Body of pancreas (tissue), 4 donors: ENCODE measurements around the gene COL23A1. TPM values are rescaled to one million over a fixed set of nuclear protein-coding genes. Genes with fewer than 3 reads are reported as not detected.

Experiments
- ATAC-seq: fragments of 150-250 bp; one replicate; pipeline ENCODE4 v1.9.1; 2016
- DNase-seq, 4 donors: peaks; one replicate each; pipeline ENCODE4 v3.0.0-alpha.2; 2019
- H3K27ac ChIP-seq, 4 donors: fragments of 200-600 bp; sonication (generic); 1 replicate in 3 of 4; 2 replicates in 1 of 4; pipeline versions ENCODE4 v1.5.1 to v1.6.1; 2016 to 2019; ENCODE audit warnings: mild to moderate bottlenecking in 1 of 4, mixed read lengths in 1 of 4, moderate library complexity in 1 of 4
- H3K27me3 ChIP-seq, 2 donors: fragments of 200-600 bp; sonication (generic); one replicate each; pipeline ENCODE4 v1.6.0; 2016; ENCODE audit warnings: mild to moderate bottlenecking in 1 of 2
- H3K36me3 ChIP-seq, 2 donors: fragments of 200-600 bp; sonication (generic); replicated peaks in 1 of 2; 2 replicates each; pipeline ENCODE4 v1.5.1; 2016; ENCODE audit warnings: low read depth in 2 of 2; ENCODE audit not compliant: insufficient read depth in 1 of 2
- H3K4me1 ChIP-seq: fragments of 200-600 bp; sonication (generic); one replicate; pipeline ENCODE4 v1.6.0; 2016
- H3K4me3 ChIP-seq, 2 donors: fragments of 200-600 bp; sonication (generic); 1 replicate in 1 of 2; 2 replicates in 1 of 2; pipeline ENCODE4 v1.5.1; 2016 to 2019
- H3K9me3 ChIP-seq, 3 donors: fragments of 200-600 bp; sonication (generic); 1 replicate in 2 of 3; 2 replicates in 1 of 3; pipeline ENCODE4 v1.5.1; 2016
- CTCF ChIP-seq, 7 experiments: fragments of 450-650 bp in 4 of 7; fragments of 200-600 bp in 3 of 7; sonication (generic) in 3 of 7; IDR thresholded peaks; one replicate each; pipeline ENCODE4 v1.5.1; 2016 to 2019; ENCODE audit warnings: antibody characterized with exemption in 7 of 7
- POLR2A ChIP-seq, 3 donors: fragments of 450-650 bp; IDR thresholded peaks; one replicate each; pipeline ENCODE4 v1.6.1; 2016; ENCODE audit warnings: antibody characterized with exemption in 3 of 3, mild to moderate bottlenecking in 2 of 3
- WGBS, 2 donors: methylation state at CpG; one replicate each; pipeline ENCODE4 v1.1.5; 2017; 5-methylcytosine and 5-hydroxymethylcytosine counted together
- intact Hi-C: fragments of 100-400 bp; cut with DNase I; formaldehyde crosslinking; loops from one replicate; pipeline ENCODE4 v1.15.1; 2023
- total RNA-seq, 2 donors: library from RNA; depleted of rRNA; stranded (reverse); fragments of >200 nt; gene quantifications; one replicate each; pipeline ENCODE4 v1.1.0, GENCODE V29; 2016

Gene COL23A1
- total RNA-seq, 2 donors from 2014 or later, result not detected

DNA sequence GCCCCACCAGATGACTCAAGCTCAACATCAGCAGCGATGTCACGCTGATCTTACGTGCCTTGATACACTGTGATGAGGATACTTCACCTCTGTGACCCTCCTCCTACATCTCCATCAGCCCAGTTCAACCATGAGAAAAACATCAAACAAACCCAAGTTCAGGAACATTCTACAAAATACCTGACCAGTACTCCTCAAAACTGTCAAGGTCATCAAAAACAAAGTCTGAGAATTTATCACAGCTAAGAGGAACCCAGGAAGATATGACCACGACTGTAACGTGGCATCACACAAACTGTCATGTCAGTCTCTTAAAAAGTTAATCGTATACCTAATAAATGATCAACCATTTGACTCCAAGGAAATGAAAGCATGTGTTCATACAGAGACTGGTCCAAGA lies 90.8 kb downstream of the COL23A1 start:
- 50 to 53% methylated on average over 6 of the region's 6 CpGs for WGBS, 2 donors
- TF ChIP-seq CTCF (IDR thresholded peaks at IDR 0.05) (no peak), POLR2A (IDR thresholded peaks at IDR 0.05) (no peak)
- no peaks in the 10 kb centered on the region for H3K9me3 ChIP-seq
- H3K36me3 ChIP-seq, result no peaks in the 10 kb centered on the region
- DNase-seq, result no peak
- no peak overlapping the region for H3K27ac ChIP-seq
- H3K4me3 ChIP-seq, result no peak overlapping the region
- intact Hi-C loops, result no loop called here
- H3K4me1 ChIP-seq, result no peaks in the 10 kb centered on the region
- H3K27me3 ChIP-seq, result no peaks in the 10 kb centered on the region
- ATAC-seq, result no peak

DNA sequence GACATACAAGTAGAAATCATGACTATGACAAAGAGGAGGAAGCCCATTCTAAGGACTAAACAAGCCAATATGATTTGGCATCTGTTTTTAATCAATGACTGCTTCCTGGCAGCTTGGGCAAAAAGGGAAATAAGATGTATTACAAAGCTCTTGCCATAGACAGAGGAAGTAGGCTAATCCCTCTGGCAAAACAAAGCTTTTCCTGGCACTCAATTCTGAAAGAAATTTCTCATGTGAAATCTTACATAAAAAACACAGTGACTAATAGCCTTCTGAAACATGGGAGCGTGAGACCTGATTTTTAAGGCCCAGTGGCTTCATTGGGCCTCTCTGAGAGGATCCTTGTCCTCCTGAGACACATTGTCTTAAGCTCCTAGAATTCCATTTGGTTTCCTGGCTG lies 93.6 kb downstream of the COL23A1 start:
- Histone ChIP-seq H3K4me3 (no peak overlapping the region), H3K36me3 (no peaks in the 10 kb centered on the region), H3K9me3 (no peaks in the 10 kb centered on the region), H3K27me3 (no peaks in the 10 kb centered on the region), H3K27ac (no peak overlapping the region), H3K4me1 (no peaks in the 10 kb centered on the region)
- ATAC-seq (no peak), DNase-seq (no peak)
- TF ChIP-seq POLR2A (IDR thresholded peaks at IDR 0.05) (no peak), CTCF (IDR thresholded peaks at IDR 0.05) (no peak)
- 57 to 67% methylated on average over 1 of the region's 1 CpG for WGBS, 2 donors
- intact Hi-C loops, result no loop called here

DNA sequence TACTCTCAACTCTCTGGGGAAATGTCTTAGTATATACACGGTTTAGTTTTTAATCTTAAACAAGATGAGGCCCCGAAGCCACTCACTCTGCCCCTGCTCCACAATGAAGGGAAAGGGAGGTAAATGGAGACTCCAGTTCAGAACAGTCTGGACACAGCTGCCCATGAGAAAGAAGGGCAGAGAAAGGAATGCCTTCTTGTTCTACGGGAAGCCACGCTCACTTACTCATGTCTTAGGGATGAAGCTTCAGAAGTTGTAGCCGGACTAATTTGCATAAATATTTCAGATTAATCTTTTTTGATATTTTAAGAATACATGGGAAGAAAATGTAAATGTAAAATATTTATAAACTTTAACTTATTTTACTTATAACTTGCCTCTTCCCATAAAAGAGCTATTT lies 94.0 kb downstream of the COL23A1 start:
- Histone ChIP-seq H3K36me3 (no peaks in the 10 kb centered on the region), H3K27me3 (no peaks in the 10 kb centered on the region), H3K9me3 (no peaks in the 10 kb centered on the region), H3K4me1 (no peaks in the 10 kb centered on the region), H3K4me3 (no peak overlapping the region), H3K27ac (no peak overlapping the region)
- intact Hi-C loops, result no loop called here
- DNase-seq, result no peak
- WGBS, 2 donors, result 72 to 85% methylated on average over 5 of the region's 5 CpGs
- no peak for ATAC-seq
- TF ChIP-seq POLR2A (IDR thresholded peaks at IDR 0.05) (no peak), CTCF (IDR thresholded peaks at IDR 0.05) (no peak)

DNA sequence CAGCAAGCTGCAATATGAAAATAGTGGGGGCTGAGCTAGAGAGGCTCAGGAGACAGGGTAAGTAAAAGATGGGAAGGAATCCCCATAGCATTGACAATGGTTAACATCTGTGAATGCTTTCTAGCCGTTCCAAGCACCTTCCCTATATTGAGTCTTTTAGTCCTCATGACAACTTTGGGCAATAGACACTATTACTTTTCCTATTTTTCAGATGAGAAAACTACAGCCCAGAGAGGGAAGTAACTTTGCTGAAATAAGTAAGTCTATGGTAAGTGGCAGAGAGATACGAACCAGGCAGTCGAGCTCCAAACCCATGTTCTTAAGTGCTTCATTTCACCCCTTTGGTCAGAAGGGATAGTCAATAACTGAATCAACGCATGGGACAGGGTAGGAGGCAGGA lies 94.5 kb downstream of the COL23A1 start:
- intact Hi-C loops, result no loop called here
- no peak overlapping the region for H3K27ac ChIP-seq
- no peaks in the 10 kb centered on the region for H3K9me3 ChIP-seq
- no peak for DNase-seq
- no peaks in the 10 kb centered on the region for H3K36me3 ChIP-seq
- no peak for ATAC-seq
- no peaks in the 10 kb centered on the region for H3K4me1 ChIP-seq
- H3K27me3 ChIP-seq, result no peaks in the 10 kb centered on the region
- 67 to 72% methylated on average over 4 of the region's 4 CpGs for WGBS, 2 donors
- H3K4me3 ChIP-seq, result no peak overlapping the region
- no peak for TF ChIP-seq POLR2A (IDR thresholded peaks at IDR 0.05)
- no peak for TF ChIP-seq CTCF (IDR thresholded peaks at IDR 0.05)

DNA sequence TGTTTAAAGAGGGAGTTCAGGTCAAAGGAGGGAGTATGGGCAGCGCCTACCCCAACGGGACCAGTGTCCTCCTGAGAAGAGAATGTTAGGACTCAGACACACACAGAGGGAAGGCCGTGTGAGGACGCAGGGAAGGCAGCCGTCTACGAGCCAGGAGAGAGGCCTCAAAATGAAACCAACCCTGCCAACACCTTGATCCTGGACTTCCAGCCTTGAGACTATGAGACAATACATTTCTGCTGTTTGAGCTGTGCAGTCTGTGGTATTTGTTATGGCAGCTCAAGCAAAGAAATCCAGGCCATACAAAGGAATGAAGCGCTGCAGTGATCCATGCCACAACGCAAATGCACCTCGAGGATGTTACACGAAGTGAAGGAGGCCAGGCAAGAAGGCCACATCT lies 97.9 kb downstream of the COL23A1 start:
- no peak overlapping the region for H3K27ac ChIP-seq
- 90 to 91% methylated on average over 10 of the region's 10 CpGs for WGBS, 2 donors
- intact Hi-C loops, result no loop called here
- TF ChIP-seq POLR2A (IDR thresholded peaks at IDR 0.05), result no peak
- no peak for TF ChIP-seq CTCF (IDR thresholded peaks at IDR 0.05)
- no peak overlapping the region for H3K4me3 ChIP-seq
- no peaks in the 10 kb centered on the region for H3K9me3 ChIP-seq
- ATAC-seq, result no peak
- DNase-seq, result no peak
- no peaks in the 10 kb centered on the region for H3K36me3 ChIP-seq
- no peaks in the 10 kb centered on the region for H3K27me3 ChIP-seq
- H3K4me1 ChIP-seq, result no peaks in the 10 kb centered on the region
